GM18909 (cell line): ENCODE data around the gene PAGE2B.
"Not testable (repeated sequence)": the region's sequence is repeated elsewhere in the genome, so short reads cannot be mapped to it uniquely, and the experiment has no call there.

ENCODE experiments used
- ATAC-seq: cut with Tn5 transposase; IDR thresholded peaks from one replicate; pipeline ENCODE4 v1.9.1; 2021; ENCODE audit warnings: mild to moderate bottlenecking; ENCODE audit not compliant: unreplicated experiment, poor library complexity

PAGE2B gene

GRCh38 chrX:55107262-55107661, 32.4 kb downstream of the PAGE2B start:
- no peak for ATAC-seq

DNA sequence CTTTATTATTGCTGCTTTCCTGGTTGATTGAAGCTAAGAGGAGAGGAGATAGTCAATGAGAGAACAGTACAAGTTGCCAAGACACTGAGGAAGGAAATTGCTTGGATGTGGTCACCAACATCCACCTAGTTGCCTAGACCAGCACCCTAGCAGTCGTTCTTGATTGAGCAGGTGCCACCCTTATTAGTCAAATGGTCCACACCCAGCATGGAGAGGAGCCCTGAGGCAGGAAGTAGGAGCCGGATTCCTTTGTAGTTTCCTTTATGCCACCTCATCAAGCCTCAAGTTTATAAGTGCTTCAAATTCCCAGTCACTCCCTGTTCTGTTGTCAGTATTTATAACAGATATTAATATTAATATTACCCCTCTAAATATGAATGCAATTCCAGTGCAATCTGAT, 33.1 kb downstream of the PAGE2B start:
- ATAC-seq, result no peak

- no peak for ATAC-seq
Measured at GRCh38 chrX:55109306-55109705, 34.5 kb downstream of the PAGE2B start.

- no peak for ATAC-seq
Measured at GRCh38 chrX:55111578-55112254, 36.9 kb downstream of the PAGE2B start.

GRCh38 chrX:55116589-55116988, 41.8 kb downstream of the PAGE2B start:
- not testable (repeated sequence) for ATAC-seq

DNA sequence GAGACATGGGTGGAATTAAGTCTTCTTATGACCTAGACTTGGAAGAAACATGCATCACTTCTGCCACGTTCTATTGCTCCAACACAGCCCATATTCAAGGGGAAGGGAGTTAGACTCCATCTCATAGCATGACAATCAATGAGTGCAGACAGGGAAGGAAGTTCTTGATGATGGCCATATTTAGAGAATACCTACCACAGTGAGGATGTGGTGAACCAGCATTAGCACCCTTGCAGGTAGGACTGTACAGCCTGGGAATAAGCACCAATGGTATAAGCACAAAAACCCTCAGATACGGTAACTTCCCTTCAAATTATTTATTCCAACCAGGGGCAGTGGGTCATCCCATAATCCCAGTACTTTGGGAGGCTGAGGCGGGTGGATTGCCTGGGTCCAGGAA, 43.7 kb downstream of the PAGE2B start:
- no peak for ATAC-seq

DNA sequence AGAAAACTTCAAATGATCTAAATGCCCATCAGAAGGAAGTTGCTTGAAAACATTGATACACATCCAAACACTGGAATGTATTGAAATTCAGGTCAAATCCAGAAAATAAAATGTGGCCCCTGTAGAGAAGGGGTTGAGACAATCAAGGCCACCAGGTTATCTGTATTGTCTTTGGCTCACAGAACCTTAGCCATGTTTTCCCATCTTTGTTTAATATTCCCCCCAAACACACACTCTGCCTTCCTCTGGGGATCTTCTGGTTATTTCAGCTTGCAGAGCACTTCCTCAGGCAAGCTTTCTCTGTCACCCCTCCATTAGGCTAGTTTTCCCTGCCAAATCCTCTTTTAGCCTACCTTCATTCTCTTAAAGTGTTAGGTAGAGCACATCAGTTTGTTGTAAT, 44.4 kb downstream of the PAGE2B start:
- no peak for ATAC-seq

DNA sequence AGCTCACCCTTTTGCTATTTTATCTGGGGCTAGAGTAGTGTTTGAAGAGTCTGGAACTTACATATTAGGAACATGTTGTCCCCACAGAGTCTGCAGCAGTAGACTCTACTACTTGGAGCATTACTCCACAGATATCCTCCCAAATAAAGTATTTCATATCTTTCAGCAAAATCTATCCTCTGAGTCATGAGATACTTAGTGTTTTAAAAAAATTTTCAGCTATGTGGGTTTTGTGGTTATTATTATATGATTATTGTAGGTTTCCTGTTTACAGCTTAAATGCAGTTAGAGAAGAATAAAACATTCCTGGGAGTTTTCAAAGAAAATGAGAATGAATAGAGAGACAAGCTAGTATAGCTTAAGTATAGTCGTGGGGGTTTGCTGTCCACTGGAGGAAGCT, 44.9 kb downstream of the PAGE2B start:
- no peak for ATAC-seq

DNA sequence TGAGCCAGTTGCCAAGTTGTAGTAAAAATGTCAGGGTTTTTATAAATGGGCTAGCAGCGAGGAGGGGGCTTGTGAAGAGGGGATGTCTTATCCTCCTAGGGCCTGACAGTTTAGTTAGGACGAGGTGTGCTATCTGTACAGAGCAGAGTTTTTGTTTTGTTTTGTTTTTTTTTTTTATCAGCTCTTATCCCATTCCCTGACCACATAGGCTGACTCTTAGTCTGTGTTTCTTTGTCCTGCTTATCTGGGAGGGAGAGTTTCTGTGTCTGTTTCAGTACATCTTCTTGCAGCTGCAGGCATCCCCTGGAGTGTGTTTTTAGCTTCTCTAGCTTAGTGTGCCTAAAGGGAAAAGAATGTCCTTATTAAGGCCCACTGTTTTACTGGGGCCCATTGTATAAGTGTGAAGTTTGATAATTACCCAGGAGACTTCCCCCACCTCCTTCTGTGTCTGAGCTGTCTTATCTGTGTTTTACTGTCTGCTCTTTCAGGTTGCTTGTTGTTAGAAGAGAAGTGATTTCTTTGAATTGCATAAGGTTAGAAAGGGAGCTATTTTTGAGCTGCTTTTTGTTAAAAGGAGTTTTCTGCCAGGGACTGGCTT, 46.0 kb downstream of the PAGE2B start:
- ATAC-seq, result no peak

DNA sequence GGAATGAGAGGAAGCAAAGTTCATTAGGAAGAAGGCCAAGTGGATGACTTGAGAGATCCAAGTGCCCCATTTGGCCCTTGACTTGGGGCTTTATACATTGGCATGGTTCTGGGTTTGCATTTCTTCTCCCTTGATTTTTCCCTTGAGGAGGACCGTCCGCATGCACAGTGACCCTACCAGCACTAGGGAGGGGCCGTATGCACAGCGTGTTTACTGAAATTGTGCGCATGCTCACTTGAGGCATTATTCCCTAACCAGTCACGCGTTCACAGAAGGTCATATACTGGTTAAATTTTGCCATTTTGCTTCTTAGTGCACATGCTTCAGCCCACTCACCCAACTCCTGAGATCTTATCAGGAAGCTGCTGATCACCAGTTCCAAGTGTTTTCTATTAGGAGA, 49.1 kb downstream of the PAGE2B start:
- no peak for ATAC-seq

GRCh38 chrX:55127692-55128091, 52.9 kb downstream of the PAGE2B start:
- ATAC-seq, result no peak
